Upper lobe of left lung (tissue), 4 donors: ENCODE data around the gene CHRDL1.

Source experiments
- POLR2A ChIP-seq, 4 donors: fragments of 450-650 bp; IDR thresholded peaks; one replicate each; pipeline ENCODE4 v1.5.1; 2016 to 2017; ENCODE audit warnings: antibody characterized with exemption in 4 of 4, mild to moderate bottlenecking in 2 of 4
- TF ChIP-seq, protein P1 (sequence below), 6 experiments: fragments of 450-650 bp in 4 of 6; fragments of 200-600 bp in 2 of 6; sonication (generic) in 2 of 6; IDR thresholded peaks; one replicate each; pipeline ENCODE4 v1.5.1; 2016 to 2019; ENCODE audit warnings: antibody characterized with exemption in 6 of 6

DNA sequence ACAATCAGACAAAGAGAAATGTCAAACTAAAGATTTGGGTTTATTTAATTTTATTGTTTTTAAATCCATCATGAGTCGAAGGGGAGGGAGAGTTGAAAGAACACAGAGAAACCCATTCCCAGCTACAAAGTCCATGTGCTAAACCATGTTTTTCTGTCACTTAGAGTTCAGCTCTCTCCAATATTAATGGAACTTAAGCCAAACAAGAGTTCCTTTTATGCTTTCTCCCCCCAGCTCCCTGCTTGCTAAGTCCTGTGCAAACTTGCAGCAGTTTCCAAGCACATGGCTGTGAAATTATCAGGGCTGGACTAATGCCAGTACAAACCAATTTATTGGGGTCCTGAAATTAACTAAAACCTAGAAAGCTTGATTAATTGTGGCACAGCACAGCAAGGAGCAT is 9.7 kb upstream of the CHRDL1 start:
- no peak for TF ChIP-seq POLR2A (IDR thresholded peaks at IDR 0.05)
- TF ChIP-seq, protein P1, sequence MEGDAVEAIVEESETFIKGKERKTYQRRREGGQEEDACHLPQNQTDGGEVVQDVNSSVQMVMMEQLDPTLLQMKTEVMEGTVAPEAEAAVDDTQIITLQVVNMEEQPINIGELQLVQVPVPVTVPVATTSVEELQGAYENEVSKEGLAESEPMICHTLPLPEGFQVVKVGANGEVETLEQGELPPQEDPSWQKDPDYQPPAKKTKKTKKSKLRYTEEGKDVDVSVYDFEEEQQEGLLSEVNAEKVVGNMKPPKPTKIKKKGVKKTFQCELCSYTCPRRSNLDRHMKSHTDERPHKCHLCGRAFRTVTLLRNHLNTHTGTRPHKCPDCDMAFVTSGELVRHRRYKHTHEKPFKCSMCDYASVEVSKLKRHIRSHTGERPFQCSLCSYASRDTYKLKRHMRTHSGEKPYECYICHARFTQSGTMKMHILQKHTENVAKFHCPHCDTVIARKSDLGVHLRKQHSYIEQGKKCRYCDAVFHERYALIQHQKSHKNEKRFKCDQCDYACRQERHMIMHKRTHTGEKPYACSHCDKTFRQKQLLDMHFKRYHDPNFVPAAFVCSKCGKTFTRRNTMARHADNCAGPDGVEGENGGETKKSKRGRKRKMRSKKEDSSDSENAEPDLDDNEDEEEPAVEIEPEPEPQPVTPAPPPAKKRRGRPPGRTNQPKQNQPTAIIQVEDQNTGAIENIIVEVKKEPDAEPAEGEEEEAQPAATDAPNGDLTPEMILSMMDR (IDR thresholded peaks at IDR 0.05) = no peak
